Fibroblast of peridontal ligament (primary cell): Measurements from ENCODE around the gene KRT23.
A peak's percentile ranks its signal among the peaks of the same experiment; 100 is the strongest.

ENCODE experiments used
- DNase-seq: peaks from one replicate; pipeline ENCODE4 v3.0.0-alpha.2; 2010; ENCODE audit errors: extremely low read depth

Gene KRT23

DNA sequence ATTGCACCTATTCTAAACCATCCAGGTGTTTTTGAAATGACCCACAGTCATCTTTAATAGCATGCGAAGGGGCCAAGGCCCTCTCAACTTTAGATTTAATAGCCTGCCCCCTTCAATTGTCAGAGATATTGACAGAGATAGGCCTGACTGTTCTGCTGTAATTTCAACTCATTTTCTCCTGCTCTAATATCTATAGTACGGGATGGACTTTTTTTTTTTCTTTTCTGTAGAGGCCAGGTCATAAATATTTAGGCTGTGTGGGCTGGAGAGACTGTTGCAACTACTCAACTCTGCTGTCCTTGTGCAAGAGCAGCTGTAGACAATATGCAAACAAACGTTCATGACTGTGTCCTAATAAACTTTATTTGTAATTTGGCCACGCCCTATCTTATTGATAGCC, 27.7 kb downstream of the KRT23 start:
- DNase-seq, result peak; percentile 79

DNA sequence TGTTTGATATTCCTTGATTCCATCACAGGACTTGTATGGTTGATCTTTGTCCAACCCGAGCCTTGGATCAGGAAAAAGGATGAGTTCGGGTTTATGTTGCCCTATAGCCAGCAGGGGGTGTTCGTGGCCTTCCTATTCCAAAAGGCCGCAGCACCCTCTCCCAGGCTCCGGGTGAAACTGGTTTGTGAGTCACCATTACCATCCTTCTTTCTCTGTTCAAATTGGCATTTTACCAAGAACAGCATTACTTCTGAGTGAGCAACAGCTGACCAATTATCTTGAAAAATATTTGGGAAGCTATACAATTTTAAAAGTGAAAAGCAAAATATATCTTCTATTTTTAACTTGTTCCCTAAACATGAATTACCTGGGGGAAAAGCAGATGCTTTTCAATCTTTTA, 28.1 kb downstream of the KRT23 start:
- DNase-seq, result peak; percentile 99

DNA sequence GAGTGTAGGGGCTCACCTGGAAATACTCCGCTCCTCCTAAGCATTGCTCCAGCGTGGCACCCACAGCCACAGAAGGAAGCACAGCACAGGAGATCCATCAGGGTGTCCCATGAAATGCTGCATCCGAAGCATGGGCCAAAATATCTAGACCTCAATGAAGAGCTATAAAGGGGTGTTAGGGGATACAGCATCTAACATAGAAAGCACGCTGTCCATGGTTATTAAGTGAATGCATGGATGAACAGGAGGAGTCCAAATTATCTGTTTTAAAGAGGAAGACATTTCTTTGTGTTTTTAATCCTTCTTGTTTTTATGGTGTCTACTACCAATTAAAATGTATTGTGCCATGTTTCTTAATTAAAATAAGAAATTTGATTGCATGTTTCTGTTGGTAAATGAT, 30.8 kb downstream of the KRT23 start:
- DNase-seq, result no peak

DNA sequence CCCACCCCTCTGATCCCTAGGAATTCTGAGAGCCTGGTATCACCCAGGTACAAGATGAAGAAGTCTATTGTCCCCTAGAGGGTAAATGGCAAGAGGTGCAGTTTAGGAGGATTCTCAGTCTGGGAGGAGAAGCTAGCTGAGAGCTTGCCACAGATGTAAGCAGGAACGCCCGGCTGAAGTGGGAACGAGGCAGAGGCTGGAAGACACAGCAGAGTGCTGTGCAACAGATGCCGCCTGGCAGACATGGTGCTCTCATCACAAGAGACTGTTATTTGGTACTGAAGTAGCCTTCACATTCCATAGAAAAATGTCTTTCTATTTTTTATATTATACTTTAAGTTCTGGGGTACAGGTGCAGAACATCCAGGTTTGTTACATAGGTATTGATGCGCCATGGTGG, 32.1 kb downstream of the KRT23 start:
- no peak for DNase-seq

DNA sequence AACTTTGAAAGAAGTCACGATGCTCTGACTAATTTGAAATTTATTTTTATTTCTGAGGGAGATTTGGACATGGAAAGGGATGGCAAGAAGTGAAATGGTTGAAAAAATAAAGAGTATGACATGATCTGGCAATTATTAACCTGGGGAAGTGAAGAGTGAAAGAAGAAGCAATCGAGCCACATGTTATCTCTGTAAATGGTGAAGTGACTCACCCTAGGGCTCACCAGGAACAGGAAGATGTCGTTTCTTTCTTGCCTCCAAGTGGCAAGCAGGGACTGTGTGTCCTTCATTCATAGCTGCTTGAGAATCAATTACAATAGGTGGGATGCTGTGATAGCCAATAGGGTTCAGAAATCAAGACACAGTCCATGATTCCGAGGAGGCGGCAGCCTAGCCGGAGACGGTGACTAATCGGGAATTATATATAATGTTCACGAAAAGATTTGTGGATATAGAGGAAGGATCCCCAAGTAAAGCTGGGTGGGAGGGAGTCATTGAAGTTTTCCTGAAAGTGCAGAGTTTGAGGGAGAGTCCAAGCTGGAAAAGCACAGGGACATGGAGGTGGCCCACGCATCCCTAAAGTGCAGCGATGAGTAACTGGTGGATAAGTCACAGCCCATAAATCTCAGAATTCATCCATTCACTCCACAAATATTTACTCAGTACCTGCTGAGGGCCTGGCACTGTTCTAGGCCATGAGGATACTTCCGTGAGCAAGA, 34.2 kb downstream of the KRT23 start:
- peak; percentile 27 for DNase-seq

DNA sequence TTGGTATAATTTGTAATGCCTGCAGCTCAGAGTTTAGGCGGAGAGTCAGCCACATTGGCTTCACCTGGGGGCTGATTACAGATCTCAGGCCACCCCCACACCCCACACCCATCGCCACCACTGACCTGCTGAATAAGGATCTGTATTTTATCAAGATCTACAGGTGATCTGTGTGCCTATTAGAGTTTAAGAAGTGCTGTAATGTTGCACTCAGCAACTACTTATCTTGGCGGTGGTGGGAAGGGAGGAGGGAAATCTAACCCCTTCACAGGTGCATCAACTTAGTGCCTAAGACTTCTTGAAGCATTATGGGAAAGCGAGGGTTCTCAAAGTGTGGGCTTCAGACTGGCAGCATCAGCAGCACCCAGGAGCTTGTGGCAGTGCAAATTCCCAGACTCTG, 34.9 kb downstream of the KRT23 start:
- no peak for DNase-seq

DNA sequence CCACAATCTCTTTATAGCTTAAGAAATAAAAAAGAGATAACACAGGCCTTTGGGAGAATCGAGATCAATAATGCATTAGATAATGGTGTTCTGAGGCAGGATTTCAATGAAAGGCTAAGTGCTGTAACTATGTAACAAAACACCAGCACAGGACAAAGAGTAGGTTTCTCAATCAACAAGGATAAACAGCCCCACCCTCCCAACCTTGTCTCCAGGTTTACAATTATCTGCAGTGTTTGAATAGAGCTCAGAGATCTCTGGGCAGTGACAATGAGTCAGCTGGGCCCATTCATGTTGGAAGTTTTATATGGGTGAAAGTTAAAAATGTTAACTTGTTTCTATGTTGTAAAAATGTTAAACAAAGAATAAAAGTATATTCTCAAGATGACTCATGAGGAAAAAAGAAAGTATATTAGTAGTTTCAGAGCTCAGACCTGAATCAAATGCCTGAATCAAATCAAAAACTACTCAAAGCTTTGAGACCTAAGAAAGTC, 35.4 kb downstream of the KRT23 start:
- peak; percentile 57 for DNase-seq

DNA sequence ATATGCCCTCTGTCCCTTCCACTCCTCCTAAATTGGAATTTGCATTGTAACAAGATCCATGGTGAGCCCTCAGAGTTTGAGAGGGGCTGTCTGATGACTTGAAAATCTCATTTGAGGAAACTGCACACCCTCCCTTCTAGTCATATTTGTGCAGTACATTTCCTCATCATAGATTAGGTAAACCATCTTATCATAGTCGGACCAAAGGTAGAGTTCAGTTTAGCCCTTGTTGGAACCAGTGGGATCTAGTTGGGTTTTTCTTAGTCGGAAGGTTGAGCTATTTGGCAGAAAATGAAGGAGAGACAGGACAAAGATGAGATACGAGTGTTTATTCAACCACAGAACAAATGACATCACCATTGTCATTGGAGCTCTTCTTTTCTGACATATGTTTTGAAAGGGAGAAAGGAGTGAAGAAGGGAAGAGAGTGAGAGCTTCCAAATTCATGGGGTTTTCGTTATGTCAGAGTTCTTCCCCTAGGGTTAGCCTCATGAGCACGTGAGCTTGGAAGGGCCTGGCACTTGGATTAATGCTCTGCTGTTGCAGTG, 36.6 kb downstream of the KRT23 start:
- no peak for DNase-seq

DNA sequence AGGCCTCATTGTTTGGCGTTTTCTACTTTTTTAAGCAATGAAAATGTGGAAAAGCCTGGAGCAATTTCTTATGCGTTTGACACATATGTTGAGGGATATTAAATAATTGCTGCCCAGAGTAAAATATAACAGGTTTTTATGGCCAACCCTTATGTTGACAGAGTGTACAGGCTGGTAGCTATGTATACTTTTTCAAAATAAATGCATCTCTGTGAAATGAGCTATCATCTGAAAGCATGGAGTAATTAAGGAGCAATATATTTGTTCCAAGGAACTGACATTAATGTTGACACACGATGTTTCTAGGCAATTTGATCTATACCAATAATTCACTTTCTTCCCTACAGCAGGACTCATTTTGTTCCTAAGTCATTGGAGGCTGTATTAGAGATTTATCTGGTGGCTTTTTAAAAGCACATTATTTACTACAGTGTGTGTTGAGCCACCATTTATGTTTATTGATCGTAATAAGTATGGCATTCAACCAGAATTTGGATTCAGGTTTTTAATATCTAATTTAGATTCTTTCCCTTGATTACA, 40.5 kb downstream of the KRT23 start:
- DNase-seq, result no peak

DNA sequence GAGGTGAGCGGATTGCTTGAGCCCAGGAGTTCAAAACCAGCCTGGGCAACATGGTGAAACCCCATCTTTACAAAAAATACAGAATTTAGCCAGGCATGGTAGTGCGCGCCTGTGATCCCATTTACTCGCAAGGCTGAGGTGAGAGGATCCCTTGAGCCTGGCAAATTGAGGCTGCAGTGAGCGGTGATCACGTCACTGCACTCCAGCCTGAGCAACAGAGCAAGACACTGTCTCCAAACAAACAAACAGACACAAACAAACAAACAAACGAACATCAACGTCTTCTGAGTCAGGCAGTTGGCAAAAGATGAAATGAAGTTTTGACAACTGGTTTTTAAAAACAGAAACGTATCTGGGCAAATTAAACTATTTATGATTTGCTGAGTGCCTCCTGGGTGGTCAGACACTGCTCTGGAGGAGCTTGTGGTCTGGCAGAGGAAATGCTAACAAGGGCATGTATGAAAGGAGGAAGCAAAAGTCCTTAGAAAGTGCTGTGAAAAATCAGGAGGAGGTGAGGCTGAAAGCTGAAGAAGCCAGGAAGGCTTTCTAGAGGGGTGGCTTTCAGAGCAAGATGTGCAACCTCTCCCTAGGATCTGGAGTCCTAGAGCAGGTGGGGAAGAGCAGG, 42.2 kb downstream of the KRT23 start:
- DNase-seq, result no peak

DNA sequence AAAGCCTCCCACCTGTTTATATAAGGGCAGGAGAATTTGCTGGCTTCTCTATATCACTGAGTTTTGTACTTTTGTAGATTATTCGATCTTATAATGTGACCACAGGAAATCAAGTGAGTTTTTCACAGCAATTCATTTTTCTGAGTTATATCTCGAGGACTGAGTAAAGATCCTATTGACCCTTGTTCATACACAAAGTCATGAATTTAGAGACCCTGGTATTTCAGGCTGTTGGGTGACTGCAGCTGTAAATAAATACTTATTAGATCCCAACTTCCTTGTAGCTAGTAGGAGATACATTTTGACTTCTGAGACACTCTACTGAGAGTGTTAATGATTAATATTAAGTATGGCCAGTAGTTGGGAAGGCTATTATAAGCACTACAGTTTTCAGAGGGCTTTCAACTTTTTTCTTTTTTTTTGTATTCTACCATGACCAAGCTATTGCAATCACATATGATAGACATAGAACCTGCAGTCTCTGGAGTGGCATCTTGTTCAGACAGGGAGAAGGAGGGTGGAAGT, 49.2 kb downstream of the KRT23 start:
- no peak for DNase-seq

DNA sequence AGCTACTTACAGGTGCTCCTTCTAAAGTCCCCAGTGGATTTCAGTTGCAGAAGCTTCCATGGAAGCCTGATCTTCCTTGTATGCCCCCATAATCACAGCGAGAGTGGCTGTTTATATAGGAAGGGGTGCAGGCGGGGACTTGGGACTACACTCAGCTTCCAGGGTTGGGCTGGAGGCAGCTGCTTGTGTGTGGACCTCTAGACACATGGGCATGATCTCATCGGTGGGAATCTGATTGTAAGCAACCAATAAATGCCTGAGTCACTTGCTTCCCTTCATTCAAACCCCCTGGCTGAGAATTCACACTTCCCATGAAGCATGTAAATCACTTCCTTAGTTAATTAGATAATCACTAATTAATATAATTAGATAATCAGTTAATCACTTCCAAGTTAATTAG, 51.4 kb downstream of the KRT23 start:
- peak; percentile 31 for DNase-seq

DNA sequence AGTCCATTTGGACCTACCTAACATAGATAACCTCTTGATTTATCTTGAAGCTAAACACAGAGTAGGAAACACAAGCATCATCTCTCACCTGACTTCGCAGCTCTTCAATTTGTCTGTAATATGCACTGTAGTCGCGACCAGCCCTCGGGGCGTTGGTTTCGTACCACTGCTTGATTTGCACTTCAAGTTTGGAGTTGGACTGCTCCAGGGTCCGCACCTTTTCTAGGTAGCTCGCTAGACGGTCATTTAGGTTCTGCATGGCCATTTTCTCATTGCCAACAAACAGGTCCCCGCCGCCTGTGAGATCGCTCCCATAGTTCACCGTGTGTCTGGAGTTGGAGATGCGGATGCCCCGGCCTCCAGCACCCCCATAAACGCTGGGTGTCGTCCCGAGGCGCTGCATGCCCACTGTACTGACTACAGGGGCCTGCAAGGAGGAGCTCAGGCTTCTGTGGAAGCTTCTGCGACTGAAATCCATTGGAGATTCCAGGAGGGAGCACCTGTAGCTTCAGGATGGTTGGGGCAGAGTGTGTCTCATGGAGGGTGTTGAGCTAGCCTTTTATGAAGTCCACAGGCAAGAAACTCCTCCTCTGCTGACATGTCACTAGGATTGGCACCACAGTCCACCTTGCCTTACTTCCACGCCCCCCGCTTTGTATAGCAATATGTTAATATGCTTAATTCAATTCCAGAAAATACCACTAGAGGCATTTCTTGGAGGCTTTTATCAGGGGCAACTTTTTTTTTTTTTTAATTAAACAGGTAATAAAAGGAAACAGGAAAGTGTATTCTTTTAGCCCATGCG, 52.5 kb downstream of the KRT23 start, which contains the start of gene KRT20:
KRT20 (minus strand) TSS at position 535 of the 805 bp plus-strand sequence; CDS start at position 478, 57 bp downstream.
- no peak for DNase-seq

DNA sequence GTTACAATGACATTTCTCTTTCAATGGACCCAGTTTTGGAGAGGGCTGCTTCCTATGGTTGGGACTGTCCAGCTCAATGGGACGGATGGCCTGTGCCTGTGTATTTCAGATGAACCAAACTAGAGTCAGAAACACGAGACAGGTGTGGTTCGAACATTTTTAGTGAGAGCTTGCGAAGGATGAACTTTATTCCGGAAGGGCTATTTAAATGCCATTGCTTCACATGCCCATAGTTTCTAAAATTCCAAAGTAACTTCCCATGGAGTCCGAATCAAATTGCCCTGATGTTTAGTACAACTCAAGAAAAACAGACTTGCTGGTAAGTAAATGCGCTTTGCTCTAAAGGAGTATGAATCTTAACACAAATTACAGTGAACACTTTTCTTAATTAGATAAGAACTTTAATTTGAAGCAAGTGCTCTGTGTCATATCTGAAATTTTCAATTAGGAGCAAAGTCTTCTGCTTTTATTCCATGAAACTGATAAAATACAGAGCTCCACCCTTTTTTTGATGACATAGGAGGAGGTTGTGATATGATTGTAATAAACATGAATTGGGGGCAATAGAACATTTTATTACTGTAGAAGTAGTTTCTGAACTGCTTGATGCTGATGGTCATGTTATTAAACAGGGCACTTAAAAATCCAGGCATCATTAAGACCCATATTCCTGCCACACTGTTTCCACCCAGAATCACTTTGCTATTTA, 53.7 kb downstream of the KRT23 start:
- no peak for DNase-seq

DNA sequence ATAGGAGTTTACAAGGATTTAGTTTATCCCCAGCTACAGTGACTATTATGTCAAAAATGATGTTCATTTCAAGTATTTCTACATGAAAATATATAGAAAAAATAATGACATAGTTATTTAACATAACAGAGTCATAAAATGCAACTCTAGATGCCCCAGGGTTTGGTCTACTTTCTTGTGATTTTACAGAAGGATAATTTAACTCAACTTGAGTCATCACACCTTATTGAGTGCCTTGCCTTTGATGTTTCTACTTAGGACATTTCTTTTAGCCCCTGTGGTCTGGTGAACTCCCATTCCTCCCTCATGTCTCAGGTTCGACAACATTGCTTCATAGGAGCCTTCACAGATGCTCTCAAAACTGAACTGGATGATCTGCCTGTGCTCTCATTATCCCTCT, 54.4 kb downstream of the KRT23 start:
- no peak for DNase-seq

DNA sequence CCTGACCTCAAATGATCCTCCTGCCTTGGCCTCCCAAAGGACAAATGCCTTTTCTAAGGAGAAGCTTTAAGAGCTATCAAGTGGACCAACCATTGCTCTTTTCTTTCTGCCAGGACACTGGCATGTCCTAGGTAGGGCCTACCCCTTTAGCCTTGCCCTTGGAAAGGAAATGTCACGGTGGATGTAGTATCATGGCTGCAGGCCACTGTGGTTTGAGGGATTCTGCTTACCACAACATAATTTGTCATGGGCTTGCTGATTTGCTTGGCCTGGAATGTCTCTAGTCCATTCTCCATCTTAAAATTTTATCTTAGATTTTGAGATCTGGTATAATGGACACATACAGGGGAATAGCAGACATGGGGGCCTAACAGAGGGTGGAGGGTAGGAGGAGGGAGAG, 58.4 kb downstream of the KRT23 start:
- DNase-seq, result no peak

DNA sequence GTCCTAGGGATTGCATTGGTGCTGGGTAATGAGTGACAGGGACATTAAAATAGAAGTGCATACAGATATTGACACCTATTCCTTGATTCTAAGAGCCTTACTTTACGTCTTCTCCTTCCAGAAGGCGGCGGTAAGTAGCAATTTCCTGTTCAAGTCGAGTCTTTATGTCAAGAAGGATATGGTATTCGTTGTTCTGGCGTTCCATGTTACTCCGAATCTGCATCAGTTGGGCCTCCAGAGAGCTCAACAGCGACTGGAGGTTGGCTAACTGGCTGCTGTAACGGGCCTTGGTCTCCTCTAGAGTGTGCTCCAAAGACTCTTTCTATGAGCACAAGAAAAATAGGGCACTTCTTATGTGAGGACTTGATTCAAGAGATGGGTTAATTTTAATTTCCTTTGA, 59.4 kb downstream of the KRT23 start:
- no peak for DNase-seq

DNA sequence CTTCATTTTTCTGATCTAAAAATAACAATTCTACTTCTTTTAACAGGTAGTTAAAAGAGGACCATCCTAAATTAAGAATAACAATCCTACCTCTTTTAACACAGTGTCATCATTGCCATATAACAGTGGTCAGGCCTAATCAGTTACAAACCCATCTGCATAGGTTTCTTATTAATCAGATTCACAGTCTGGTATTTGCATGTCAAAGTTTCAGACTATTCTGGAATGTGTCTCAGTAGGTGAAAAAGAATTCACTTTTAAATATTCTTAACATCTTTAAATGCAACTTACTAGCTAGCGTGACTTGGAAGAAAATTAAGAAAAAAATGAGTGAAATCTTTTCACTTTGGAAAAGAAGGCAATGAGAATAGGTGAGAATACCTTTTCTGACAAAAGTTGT, 63.6 kb downstream of the KRT23 start:
- no peak for DNase-seq

DNA sequence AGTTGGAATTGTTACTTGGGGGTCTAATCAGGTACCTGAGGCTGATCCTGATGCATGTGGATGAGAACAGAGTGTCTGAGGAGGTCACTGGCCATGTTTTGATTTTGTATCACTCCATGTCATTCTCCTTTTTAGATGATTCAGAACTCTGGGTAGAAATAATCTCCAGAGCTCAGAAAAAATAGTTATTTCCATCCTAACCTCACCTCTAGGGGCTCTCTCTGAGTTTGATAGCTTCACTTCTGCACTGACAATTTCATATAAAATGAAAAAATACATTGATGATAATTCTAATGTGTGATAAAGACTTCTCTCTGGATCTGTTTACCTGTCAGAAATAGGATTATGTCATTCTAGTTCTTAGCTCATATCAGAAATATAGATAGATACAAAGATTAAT, 64.2 kb downstream of the KRT23 start:
- DNase-seq, result no peak
